Fibroblast of the aortic adventitia (primary cell): ENCODE measurements around the gene SRRM4. TPM values are rescaled to one million over a fixed set of nuclear protein-coding genes. Genes with fewer than 3 reads are reported as not detected.

Source experiments
- DNase-seq: peaks from one replicate; pipeline ENCODE4 v3.0.0-alpha.2; 2010; ENCODE audit warnings: low read depth
- H3K4me3 ChIP-seq: 2 replicates; pipeline ENCODE4 v1.5.1; 2011; ENCODE audit warnings: low read depth, mild to moderate bottlenecking, control low read depth, low read length, moderate library complexity
- total RNA-seq: library from RNA; depleted of rRNA; stranded (reverse); fragments of >200 nt; gene quantifications from 2 replicates; pipeline ENCODE4 v1.2.3, GENCODE V29; 2012; ENCODE audit warnings: low replicate concordance
- TF ChIP-seq, protein P1 (sequence below): IDR thresholded peaks from 2 replicates; pipeline ENCODE4 v1.5.1; 2011; ENCODE audit warnings: mild to moderate bottlenecking, low read length, control low read depth, inconsistent platforms; ENCODE audit not compliant: insufficient read depth

The SRRM4 gene
- total RNA-seq, 1 donor: not detected

DNA sequence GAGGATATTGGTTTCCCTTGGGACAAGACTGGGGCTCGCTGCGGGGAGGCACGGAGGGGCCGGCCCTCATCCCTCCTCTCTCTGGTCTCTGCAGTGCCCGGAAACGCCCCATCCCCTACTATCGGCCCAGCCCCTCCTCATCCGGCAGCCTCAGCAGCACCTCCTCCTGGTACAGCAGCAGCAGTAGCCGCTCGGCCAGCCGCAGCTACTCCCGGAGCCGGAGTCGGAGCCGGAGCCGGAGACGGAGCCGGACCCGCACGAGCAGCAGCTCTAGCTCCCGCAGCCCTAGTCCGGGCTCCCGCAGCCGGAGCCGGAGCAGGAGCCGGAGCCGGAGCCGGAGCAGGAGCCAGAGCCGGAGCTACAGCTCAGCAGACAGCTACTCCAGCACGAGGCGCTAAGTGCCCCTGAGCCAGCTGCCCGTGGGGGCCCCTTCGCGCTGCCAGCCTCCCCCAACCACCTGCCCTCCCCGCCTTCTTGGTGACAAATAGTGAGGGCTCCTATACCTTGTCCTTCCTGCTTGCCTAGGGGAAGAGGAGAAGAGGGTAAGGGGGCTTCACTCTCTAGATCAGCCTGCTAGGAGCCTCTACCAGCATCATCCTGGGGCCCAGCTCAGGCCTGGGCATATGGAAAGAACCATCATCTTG is 175.2 kb downstream of the SRRM4 start:
- H3K4me3 ChIP-seq: no peak overlapping the region
- no peak for DNase-seq
- TF ChIP-seq, protein P1, sequence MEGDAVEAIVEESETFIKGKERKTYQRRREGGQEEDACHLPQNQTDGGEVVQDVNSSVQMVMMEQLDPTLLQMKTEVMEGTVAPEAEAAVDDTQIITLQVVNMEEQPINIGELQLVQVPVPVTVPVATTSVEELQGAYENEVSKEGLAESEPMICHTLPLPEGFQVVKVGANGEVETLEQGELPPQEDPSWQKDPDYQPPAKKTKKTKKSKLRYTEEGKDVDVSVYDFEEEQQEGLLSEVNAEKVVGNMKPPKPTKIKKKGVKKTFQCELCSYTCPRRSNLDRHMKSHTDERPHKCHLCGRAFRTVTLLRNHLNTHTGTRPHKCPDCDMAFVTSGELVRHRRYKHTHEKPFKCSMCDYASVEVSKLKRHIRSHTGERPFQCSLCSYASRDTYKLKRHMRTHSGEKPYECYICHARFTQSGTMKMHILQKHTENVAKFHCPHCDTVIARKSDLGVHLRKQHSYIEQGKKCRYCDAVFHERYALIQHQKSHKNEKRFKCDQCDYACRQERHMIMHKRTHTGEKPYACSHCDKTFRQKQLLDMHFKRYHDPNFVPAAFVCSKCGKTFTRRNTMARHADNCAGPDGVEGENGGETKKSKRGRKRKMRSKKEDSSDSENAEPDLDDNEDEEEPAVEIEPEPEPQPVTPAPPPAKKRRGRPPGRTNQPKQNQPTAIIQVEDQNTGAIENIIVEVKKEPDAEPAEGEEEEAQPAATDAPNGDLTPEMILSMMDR: peak; percentile 20

DNA sequence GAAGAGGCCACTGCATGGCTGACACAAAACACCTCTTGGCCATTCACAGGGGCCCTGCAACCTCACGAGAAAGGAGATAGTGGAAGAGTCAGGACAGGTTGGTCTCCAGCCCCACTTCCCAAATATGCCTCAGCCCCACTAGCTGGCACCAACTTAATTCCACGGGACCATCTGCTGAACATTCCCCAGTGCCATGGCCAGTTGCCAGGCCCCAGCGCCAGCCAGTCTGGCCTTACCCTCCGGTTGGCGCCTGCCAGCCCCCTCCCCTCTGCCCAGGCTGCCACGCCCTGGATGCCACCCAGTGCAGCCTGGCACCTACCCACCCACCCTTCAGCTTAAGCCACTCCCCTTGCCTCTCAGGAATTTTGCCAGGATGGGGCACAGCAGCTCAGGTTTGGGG is 176.2 kb downstream of the SRRM4 start:
- no peak for DNase-seq
- no peak overlapping the region for H3K4me3 ChIP-seq
- TF ChIP-seq, protein P1: no peak

DNA sequence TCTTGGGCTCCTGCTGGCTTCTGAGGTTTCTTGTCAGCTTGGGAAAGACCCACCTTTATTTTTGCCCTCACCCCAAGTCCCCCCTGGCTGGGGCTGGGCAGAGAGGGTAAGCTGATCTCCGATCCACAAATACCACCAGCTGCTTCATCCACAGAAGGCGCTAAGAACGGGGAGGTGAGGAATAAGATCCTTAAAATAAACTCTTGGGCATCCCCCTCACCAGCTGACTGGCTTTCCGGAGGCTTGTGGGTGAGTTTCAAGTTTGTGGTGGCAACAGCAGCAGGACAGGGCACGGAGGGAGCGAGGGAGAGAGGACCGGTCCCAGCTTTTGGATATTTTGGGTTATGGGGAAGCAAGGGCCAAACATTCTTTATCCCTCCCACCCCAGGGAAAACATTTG is 176.6 kb downstream of the SRRM4 start:
- H3K4me3 ChIP-seq: no peak overlapping the region
- DNase-seq: no peak
- TF ChIP-seq, protein P1: no peak

DNA sequence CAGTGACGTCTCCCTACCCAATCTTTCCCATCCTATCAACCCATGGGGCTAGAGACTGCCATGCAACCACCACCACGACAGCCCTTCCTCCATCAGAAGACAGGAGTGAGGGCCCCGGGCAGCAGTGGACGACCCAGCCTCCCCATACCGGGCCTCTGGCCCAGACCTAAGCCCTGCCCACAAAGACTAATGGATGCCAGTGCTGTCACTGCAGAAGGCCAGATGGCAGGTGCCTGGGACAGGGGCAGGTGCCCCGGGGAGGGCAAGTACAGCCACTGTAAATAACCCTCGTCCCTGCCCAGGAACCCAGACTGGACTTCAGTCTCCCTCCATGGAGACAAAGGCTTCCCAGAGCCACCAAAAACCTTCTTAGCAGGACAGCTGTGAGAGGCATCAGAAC is 177.1 kb downstream of the SRRM4 start:
- DNase-seq: no peak
- H3K4me3 ChIP-seq: no peak overlapping the region
- TF ChIP-seq, protein P1: no peak

DNA sequence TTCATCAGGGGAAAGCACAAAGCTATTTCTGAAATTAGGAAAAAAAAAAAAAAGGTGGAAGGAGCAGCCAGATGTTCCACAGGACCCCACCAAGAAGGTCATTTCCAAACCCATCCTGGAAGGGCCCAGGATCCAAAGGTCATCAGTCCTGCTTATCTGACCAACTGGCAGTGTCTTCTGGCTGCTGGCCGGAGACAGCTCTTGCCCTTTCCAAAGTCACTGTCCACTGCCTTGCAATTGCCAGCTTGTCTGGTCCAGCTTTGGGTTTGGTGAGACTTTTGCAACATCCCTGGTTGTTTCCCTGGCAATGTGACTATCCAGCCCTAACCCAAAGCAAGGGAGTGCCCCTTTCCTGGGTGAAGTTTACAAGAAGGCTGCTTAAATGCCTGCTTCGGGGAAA is 178.5 kb downstream of the SRRM4 start:
- TF ChIP-seq, protein P1: no peak
- no peak overlapping the region for H3K4me3 ChIP-seq
- DNase-seq: no peak

DNA sequence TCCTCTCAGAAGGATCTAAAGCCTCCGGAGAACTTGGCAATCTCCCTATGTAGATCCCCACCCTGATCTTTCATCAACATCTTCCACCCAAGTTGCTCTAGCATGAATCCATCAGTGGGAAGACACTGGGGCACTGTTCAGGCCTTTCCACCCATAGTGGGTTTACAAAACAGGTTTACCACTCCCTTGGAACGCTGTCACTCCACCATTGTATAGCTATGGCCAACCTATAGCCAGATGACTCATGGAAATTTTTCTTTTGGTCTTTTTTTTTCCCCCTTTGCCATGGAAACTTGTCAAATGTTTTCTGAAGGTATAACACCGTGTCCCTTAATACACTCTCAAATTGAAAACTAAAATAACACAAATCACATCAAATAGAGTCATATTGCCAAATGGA is 186.6 kb downstream of the SRRM4 start:
- TF ChIP-seq, protein P1: no peak

DNA sequence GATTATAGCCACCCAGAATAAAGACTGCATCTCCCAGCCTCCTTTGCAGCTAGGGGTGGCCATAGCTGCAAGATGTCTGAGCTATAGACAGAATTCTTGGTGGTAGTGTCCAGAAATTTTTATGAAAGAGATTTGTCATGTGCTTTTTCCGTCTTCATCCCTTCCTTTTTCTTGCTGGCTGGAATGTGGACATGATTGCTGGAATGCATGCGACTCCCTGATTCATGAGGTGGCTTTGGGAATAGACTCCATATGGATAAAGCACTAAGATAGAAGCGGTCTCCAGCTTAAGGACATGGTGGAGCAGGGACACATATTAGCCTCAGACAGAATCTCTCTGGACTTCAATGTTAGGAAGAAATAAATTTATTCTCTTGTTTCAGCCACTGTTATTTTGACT is 187.4 kb downstream of the SRRM4 start:
- TF ChIP-seq, protein P1: no peak
- H3K4me3 ChIP-seq: no peak overlapping the region
- no peak for DNase-seq

More for the DNA sequence above, 186.6 kb downstream of the SRRM4 start:
- DNase-seq: no peak
- no peak overlapping the region for H3K4me3 ChIP-seq
